Measurements from ENCODE around the gene TRMU. TPM values are rescaled to one million over a fixed set of nuclear protein-coding genes. Genes with fewer than 3 reads are reported as not detected.

The TRMU gene
- total and polyA plus RNA-seq, 2 of the 8 experiments (the other 6 are each of a cell fraction or from before 2014, with no cell fraction given) = 43.4 to 70.6 TPM

DNA sequence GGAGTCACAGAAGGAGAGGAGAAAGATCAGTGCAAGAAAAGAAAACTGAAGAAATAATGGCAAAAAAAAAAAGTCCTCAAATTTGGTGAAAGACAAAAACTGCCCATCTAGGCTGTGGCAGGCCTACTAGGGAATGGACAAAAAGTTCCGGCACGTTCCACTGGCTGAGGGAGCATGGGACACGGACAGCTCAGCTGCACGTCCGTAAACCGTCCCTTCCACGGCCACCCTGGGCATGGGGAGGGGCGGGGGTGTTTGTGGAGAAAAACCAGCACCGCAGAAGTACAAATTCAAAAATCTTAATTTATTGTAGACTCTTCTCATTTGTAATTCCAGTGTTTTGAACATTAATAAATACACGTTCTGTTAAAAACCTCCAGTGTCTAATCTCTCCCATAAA lies 25.4 kb downstream of the TRMU start:
- no peaks in the 10 kb centered on the region for H3K79me2 ChIP-seq (ENCODE audit: control insufficient read depth in 1 of 2, insufficient read depth in 2 of 2, low read length in 2 of 2)
- H4K8ac ChIP-seq (ENCODE audit: extremely low read depth, insufficient read depth, low read length) = no peak overlapping the region
- H4K91ac ChIP-seq (replicated peaks; ENCODE audit: insufficient read length, low read length) = no peak overlapping the region
- ChIA-PET CTCF (ENCODE audit: partially characterized antibody) (interaction anchor here (0.6 kb wide), 1 partner anchor 203 kb away, joined by 4 read pairs; no protein-coding TSS in a partner anchor), POLR2A (ENCODE audit: partially characterized antibody) (interaction anchor here (0.6 to 1.4 kb wide), 2 partner anchors 21 to 185 kb away, joined by 4 to 5 read pairs; no protein-coding TSS in a partner anchor)
- no peak overlapping the region for H3K4ac ChIP-seq (replicated peaks; ENCODE audit: insufficient read length, low read depth, low read length)
- H3K4me2 ChIP-seq (ENCODE audit: insufficient read depth in 1 of 2, low read depth in 2 of 2, low read length in 2 of 2) = no peak overlapping the region
- H3K23ac ChIP-seq (ENCODE audit: insufficient read length) = no peak overlapping the region
- H2AK5ac ChIP-seq (ENCODE audit: low read depth, low read length) = no peak overlapping the region
- H2AFZ ChIP-seq (ENCODE audit: low read length) = no peak overlapping the region
- no peak overlapping the region for H3K4me3 ChIP-seq (ENCODE audit: extremely low read depth in 1 of 4, insufficient read depth in 2 of 4, low read depth in 3 of 4, low read length in 4 of 4)
- H3K79me1 ChIP-seq (ENCODE audit: low read depth, low read length) = no peaks in the 10 kb centered on the region
- H3K23me2 ChIP-seq (ENCODE audit: low read depth, low read length) = no peaks in the 10 kb centered on the region
- no peak overlapping the region for H2BK5ac ChIP-seq (ENCODE audit: low read depth, low read length)
- H3K27me3 ChIP-seq (replicated peaks in 1 of 4; ENCODE audit: control insufficient read depth in 3 of 4, extremely low read depth in 1 of 4, insufficient read depth in 3 of 4, low read length in 3 of 4) = no peaks in the 10 kb centered on the region
- H2BK15ac ChIP-seq (ENCODE audit: low read length) = no peak overlapping the region
- no peak overlapping the region for H3K56ac ChIP-seq (replicated peaks; ENCODE audit: insufficient read length, low read depth, low read length)
- no peak overlapping the region for H3K18ac ChIP-seq (ENCODE audit: extremely low read depth, low read length)
- FAIRE-seq (no peak), DNase-seq (ENCODE audit: low read depth in 1 of 2, low spot score in 2 of 2) (no peak)
- peaks cover 0 to 12% (median 6%) of the 10 kb centered on the region in 4 experiments; a peak in 4 of 8 replicates for H3K36me3 ChIP-seq (ENCODE audit: control insufficient read depth in 2 of 4, insufficient read depth in 4 of 4, low read length in 3 of 4)
- no peak overlapping the region for H2BK12ac ChIP-seq (ENCODE audit: low read depth, low read length)
- H3K14ac ChIP-seq (ENCODE audit: insufficient read length) = no peak overlapping the region
- no peak overlapping the region for H2BK20ac ChIP-seq (ENCODE audit: low read length)
- no peak overlapping the region for H4K5ac ChIP-seq (ENCODE audit: insufficient read length, low read depth, low read length)
- H2BK120ac ChIP-seq (replicated peaks; ENCODE audit: low read depth, low read length) = no peak overlapping the region
- H3K27ac ChIP-seq (ENCODE audit: low read depth, low read length) = no peak overlapping the region
- WGBS, 2 experiments (ENCODE audit: extremely low coverage in 1 of 2, insufficient coverage in 1 of 2, insufficient read length in 1 of 2, insufficient replicate concordance in 2 of 2, low coverage in 1 of 2, low lambda C conversion rate in 2 of 2, missing lambda C conversion rate in 1 of 2) = 92% methylated on average over 10 of the region's 10 CpGs; no CpG with 5 or more reads in 1 of the 2 experiments
- H4K20me1 ChIP-seq (replicated peaks in 1 of 2; ENCODE audit: control insufficient read depth in 1 of 2, insufficient read depth in 2 of 2, low read length in 2 of 2) = peaks cover 0 to 3% of the 10 kb centered on the region in 2 experiments
- no peaks in the 10 kb centered on the region for H3K4me1 ChIP-seq (replicated peaks in 1 of 4; ENCODE audit: control insufficient read depth in 3 of 4, insufficient read depth in 4 of 4, low read length in 3 of 4)
- H3K9me3 ChIP-seq (ENCODE audit: insufficient read depth in 2 of 2, low read depth in 1 of 2, low read length in 1 of 2) = no peaks in the 10 kb centered on the region; a peak in 1 of 4 replicates
- H3K9ac ChIP-seq (replicated peaks in 1 of 4; ENCODE audit: extremely low read depth in 1 of 4, low read depth in 3 of 4, low read length in 3 of 4) = no peak overlapping the region
- TF ChIP-seq RXRA (IDR thresholded peaks at IDR 0.05; ENCODE audit: insufficient read depth, low read depth, low read length) (no peak), NRF1 (IDR thresholded peaks at IDR 0.05; ENCODE audit: low read depth, low read length) (no peak), SIRT6 (IDR thresholded peaks at IDR 0.05; ENCODE audit: low read length) (no peak), TEAD4 (IDR thresholded peaks at IDR 0.05; ENCODE audit: low read depth, low read length) (no peak), BCL11A (IDR thresholded peaks at IDR 0.05; ENCODE audit: low read depth in 2 of 2, low read length in 2 of 2) (no peak)
